Muscle of leg (tissue), 11 donors: Measurements from ENCODE around the gene LRRC4C. TPM values are rescaled to one million over a fixed set of nuclear protein-coding genes. Genes with fewer than 3 reads are reported as not detected.
A peak's percentile ranks its signal among the peaks of the same experiment; 100 is the strongest.

Source experiments
- DNase-seq: peaks from one replicate; pipeline ENCODE4 v3.0.0; 2013
- H3K27ac ChIP-seq: one replicate; pipeline ENCODE4 v1.5.1; 2013; ENCODE audit warnings: mild to moderate bottlenecking, low read length, control low read depth
- H3K27me3 ChIP-seq: one replicate; pipeline ENCODE4 v1.6.1; 2013; ENCODE audit warnings: low read length; ENCODE audit not compliant: control insufficient read depth, insufficient read depth
- H3K36me3 ChIP-seq: one replicate; pipeline ENCODE4 v1.6.1; 2013; ENCODE audit warnings: low read length; ENCODE audit not compliant: control insufficient read depth, insufficient read depth
- H3K4me1 ChIP-seq: one replicate; pipeline ENCODE4 v1.6.1; 2013; ENCODE audit warnings: low read length; ENCODE audit not compliant: control insufficient read depth, insufficient read depth
- H3K4me3 ChIP-seq: one replicate; pipeline ENCODE4 v1.5.1; 2013; ENCODE audit warnings: low read length, control low read depth
- H3K9me3 ChIP-seq: replicated peaks from 2 replicates; pipeline ENCODE4 v1.6.1; 2013; ENCODE audit warnings: low read depth, low read length; ENCODE audit not compliant: control insufficient read depth
- WGBS: methylation state at CpG from one replicate; pipeline ENCODE4 v1.1.5; 2013; ENCODE audit warnings: missing lambda C conversion rate; ENCODE audit not compliant: insufficient coverage; 5-methylcytosine and 5-hydroxymethylcytosine counted together
- polyA plus RNA-seq, 8 donors: library from polyadenylated mRNA; unstranded; fragments of 120-200 nt; gene quantifications; one replicate each; pipeline versions ENCODE4 v1.2.1 to v1.2.3, GENCODE V29; 2013; ENCODE audit warnings: inconsistent platforms in 1 of 8, low replicate concordance in 1 of 8; ENCODE audit not compliant: insufficient read length in 8 of 8, insufficient read depth in 1 of 8
- total RNA-seq: library from RNA; stranded (reverse); fragments of 120-200 nt; gene quantifications from one replicate; pipeline ENCODE4 v1.2.4, GENCODE V29; 2013

The LRRC4C gene
- total and polyA plus RNA-seq, 9 donors, result 1.8 to 5.3 (median 2.3) TPM

- Histone ChIP-seq H3K4me1 (no peaks in the 10 kb centered on the region), H3K27me3 (no peaks in the 10 kb centered on the region), H3K9me3 (peaks cover 4% of the 10 kb centered on the region), H3K27ac (no peak overlapping the region), H3K4me3 (no peak overlapping the region), H3K36me3 (no peaks in the 10 kb centered on the region)
- DNase-seq, result no peak
These were observed 946.2 kb downstream of the LRRC4C start for GRCh38 chr11:40513281-40513680.

GRCh38 chr11:40508303-40508702 is 951.1 kb downstream of the LRRC4C start:
- H3K4me3 ChIP-seq, result no peak overlapping the region
- no peaks in the 10 kb centered on the region for H3K27me3 ChIP-seq
- H3K4me1 ChIP-seq, result no peaks in the 10 kb centered on the region
- no peak overlapping the region for H3K27ac ChIP-seq
- DNase-seq, result peak; percentile 37
- H3K9me3 ChIP-seq, result peaks cover 4% of the 10 kb centered on the region
- no peaks in the 10 kb centered on the region for H3K36me3 ChIP-seq

GRCh38 chr11:40506226-40506625 is 953.2 kb downstream of the LRRC4C start:
- no CpG with 5 or more reads among the region's 3 CpGs for WGBS
- Histone ChIP-seq H3K36me3 (no peaks in the 10 kb centered on the region), H3K27me3 (no peaks in the 10 kb centered on the region), H3K4me3 (no peak overlapping the region), H3K27ac (no peak overlapping the region), H3K4me1 (no peaks in the 10 kb centered on the region), H3K9me3 (peaks cover 4% of the 10 kb centered on the region)
- DNase-seq, result no peak

GRCh38 chr11:40491341-40491740 is 968.1 kb downstream of the LRRC4C start:
- Histone ChIP-seq H3K9me3 (no peaks in the 10 kb centered on the region), H3K4me1 (no peaks in the 10 kb centered on the region), H3K27ac (no peak overlapping the region), H3K4me3 (no peak overlapping the region), H3K36me3 (no peaks in the 10 kb centered on the region), H3K27me3 (no peaks in the 10 kb centered on the region)
- DNase-seq, result no peak
- no CpG with 5 or more reads among the region's 3 CpGs for WGBS

GRCh38 chr11:40467771-40468170 is 991.7 kb downstream of the LRRC4C start:
- H3K4me3 ChIP-seq, result no peak overlapping the region
- no CpG with 5 or more reads among the region's 1 CpG for WGBS
- H3K36me3 ChIP-seq, result no peaks in the 10 kb centered on the region

GRCh38 chr11:40445391-40445790 is 1014.1 kb downstream of the LRRC4C start:
- WGBS, result no CpG with 5 or more reads among the region's 4 CpGs
- H3K4me3 ChIP-seq, result no peak overlapping the region
- H3K36me3 ChIP-seq, result no peaks in the 10 kb centered on the region
- H3K27ac ChIP-seq, result no peak overlapping the region
- H3K27me3 ChIP-seq, result no peaks in the 10 kb centered on the region
- no peaks in the 10 kb centered on the region for H3K4me1 ChIP-seq
- H3K9me3 ChIP-seq, result peaks cover 3% of the 10 kb centered on the region
- DNase-seq, result no peak

More at GRCh38 chr11:40467771-40468170, 991.7 kb downstream of the LRRC4C start:
- peaks cover 2% of the 10 kb centered on the region for H3K9me3 ChIP-seq
- DNase-seq, result no peak
- no peak overlapping the region for H3K27ac ChIP-seq
- H3K4me1 ChIP-seq, result no peaks in the 10 kb centered on the region
- H3K27me3 ChIP-seq, result no peaks in the 10 kb centered on the region

- DNase-seq, result no peak
- Histone ChIP-seq H3K27me3 (no peaks in the 10 kb centered on the region), H3K4me3 (no peak overlapping the region), H3K36me3 (no peaks in the 10 kb centered on the region), H3K27ac (no peak overlapping the region), H3K4me1 (no peaks in the 10 kb centered on the region), H3K9me3 (peaks cover 3% of the 10 kb centered on the region)
- WGBS, result no CpG with 5 or more reads among the region's 1 CpG
These were observed 1015.3 kb downstream of the LRRC4C start for GRCh38 chr11:40444151-40444550.

- H3K9me3 ChIP-seq, result no peaks in the 10 kb centered on the region
- no peaks in the 10 kb centered on the region for H3K36me3 ChIP-seq
- H3K4me3 ChIP-seq, result no peak overlapping the region
These were observed 1024.1 kb downstream of the LRRC4C start for GRCh38 chr11:40435344-40435743.

GRCh38 chr11:40434926-40435325 is 1024.5 kb downstream of the LRRC4C start:
- no CpG with 5 or more reads among the region's 2 CpGs for WGBS
- Histone ChIP-seq H3K4me1 (no peaks in the 10 kb centered on the region), H3K27ac (no peak overlapping the region), H3K4me3 (no peak overlapping the region), H3K9me3 (no peaks in the 10 kb centered on the region), H3K36me3 (no peaks in the 10 kb centered on the region), H3K27me3 (no peaks in the 10 kb centered on the region)
- no peak for DNase-seq

More at GRCh38 chr11:40435344-40435743, 1024.1 kb downstream of the LRRC4C start:
- Histone ChIP-seq H3K4me1 (no peaks in the 10 kb centered on the region), H3K27me3 (no peaks in the 10 kb centered on the region), H3K27ac (no peak overlapping the region)
- DNase-seq, result no peak

GRCh38 chr11:40432358-40432757 is 1027.1 kb downstream of the LRRC4C start:
- Histone ChIP-seq H3K27ac (no peak overlapping the region), H3K4me1 (no peaks in the 10 kb centered on the region), H3K27me3 (no peaks in the 10 kb centered on the region), H3K4me3 (no peak overlapping the region), H3K36me3 (no peaks in the 10 kb centered on the region), H3K9me3 (no peaks in the 10 kb centered on the region)
- WGBS, result no CpG with 5 or more reads among the region's 2 CpGs
- DNase-seq, result no peak

- no peaks in the 10 kb centered on the region for H3K36me3 ChIP-seq
- no peaks in the 10 kb centered on the region for H3K9me3 ChIP-seq
- no peak overlapping the region for H3K4me3 ChIP-seq
- H3K27ac ChIP-seq, result no peak overlapping the region
- no peak for DNase-seq
- H3K4me1 ChIP-seq, result no peaks in the 10 kb centered on the region
- WGBS, result no CpG with 5 or more reads among the region's 1 CpG
- no peaks in the 10 kb centered on the region for H3K27me3 ChIP-seq
These were observed 1034.3 kb downstream of the LRRC4C start for GRCh38 chr11:40425168-40425567.
